Ishikawa (cell line): ENCODE data around the gene PVR.

ENCODE experiments used
- CEBPB ChIP-seq: IDR thresholded peaks from 2 replicates; pipeline ENCODE4 v1.6.1; 2012
- EP300 ChIP-seq: IDR thresholded peaks from 2 replicates; pipeline ENCODE4 v1.6.1; 2012; ENCODE audit warnings: borderline replicate concordance
- NFIC ChIP-seq: IDR thresholded peaks from 2 replicates; pipeline ENCODE4 v1.6.1; 2012
- RAD21 ChIP-seq: IDR thresholded peaks from 2 replicates; pipeline ENCODE4 v1.6.1; 2012; ENCODE audit warnings: low read depth
- TAF1 ChIP-seq: IDR thresholded peaks from 2 replicates; pipeline ENCODE4 v1.6.1; 2012; ENCODE audit warnings: low read depth, mild to moderate bottlenecking
- YY1 ChIP-seq: IDR thresholded peaks from 2 replicates; pipeline ENCODE4 v1.6.1; 2012; ENCODE audit warnings: low read depth
- TF ChIP-seq, protein P1 (sequence below): IDR thresholded peaks from 2 replicates; pipeline ENCODE4 v1.6.1; 2012; ENCODE audit warnings: low read depth, mild to moderate bottlenecking
- TF ChIP-seq, protein P2 (sequence below): IDR thresholded peaks from 2 replicates; pipeline ENCODE4 v1.6.1; 2012
- TF ChIP-seq, protein P3 (sequence below): IDR thresholded peaks from 2 replicates; pipeline ENCODE4 v1.6.1; 2012

DNA sequence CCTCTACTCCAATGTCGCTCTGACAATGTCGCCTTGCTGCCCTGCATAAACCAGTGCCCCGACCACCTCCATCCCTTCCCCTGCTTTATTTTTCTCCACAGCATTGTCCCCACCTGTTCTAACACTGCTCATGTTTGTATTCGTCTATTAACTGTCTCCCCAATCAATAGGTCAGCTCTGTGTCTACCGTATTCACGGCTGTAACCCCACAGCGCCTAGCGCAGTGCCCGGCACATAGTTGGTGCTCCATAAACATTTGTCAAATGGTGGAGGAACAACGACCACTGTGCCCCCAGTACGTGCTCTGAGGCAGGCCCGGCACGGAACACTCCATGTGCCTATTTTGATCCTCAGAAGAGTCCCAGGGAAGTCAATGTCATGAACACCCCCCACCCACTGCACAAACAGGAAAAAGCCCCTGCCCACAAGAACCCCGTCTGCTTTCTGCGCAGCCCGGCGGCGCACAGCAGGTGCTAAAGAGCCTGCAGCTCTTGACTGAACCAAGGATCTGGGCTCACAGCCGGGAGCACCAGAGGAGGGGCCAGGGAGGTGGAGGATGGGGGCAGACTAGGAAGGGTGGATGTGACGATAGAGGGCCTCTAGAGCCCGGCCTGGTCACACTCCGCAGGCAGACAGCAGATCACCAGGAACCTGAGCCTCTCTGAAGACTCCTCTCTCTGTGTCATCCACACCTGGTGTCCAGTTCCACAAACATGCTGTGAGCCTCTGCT, 53.4 kb downstream of the PVR start:
- no peak for TF ChIP-seq CEBPB
- no peak for TF ChIP-seq TAF1
- TF ChIP-seq, protein P1, sequence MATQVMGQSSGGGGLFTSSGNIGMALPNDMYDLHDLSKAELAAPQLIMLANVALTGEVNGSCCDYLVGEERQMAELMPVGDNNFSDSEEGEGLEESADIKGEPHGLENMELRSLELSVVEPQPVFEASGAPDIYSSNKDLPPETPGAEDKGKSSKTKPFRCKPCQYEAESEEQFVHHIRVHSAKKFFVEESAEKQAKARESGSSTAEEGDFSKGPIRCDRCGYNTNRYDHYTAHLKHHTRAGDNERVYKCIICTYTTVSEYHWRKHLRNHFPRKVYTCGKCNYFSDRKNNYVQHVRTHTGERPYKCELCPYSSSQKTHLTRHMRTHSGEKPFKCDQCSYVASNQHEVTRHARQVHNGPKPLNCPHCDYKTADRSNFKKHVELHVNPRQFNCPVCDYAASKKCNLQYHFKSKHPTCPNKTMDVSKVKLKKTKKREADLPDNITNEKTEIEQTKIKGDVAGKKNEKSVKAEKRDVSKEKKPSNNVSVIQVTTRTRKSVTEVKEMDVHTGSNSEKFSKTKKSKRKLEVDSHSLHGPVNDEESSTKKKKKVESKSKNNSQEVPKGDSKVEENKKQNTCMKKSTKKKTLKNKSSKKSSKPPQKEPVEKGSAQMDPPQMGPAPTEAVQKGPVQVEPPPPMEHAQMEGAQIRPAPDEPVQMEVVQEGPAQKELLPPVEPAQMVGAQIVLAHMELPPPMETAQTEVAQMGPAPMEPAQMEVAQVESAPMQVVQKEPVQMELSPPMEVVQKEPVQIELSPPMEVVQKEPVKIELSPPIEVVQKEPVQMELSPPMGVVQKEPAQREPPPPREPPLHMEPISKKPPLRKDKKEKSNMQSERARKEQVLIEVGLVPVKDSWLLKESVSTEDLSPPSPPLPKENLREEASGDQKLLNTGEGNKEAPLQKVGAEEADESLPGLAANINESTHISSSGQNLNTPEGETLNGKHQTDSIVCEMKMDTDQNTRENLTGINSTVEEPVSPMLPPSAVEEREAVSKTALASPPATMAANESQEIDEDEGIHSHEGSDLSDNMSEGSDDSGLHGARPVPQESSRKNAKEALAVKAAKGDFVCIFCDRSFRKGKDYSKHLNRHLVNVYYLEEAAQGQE: no peak
- TF ChIP-seq YY1: no peak
- TF ChIP-seq NFIC: no peak
- no peak for TF ChIP-seq EP300
- TF ChIP-seq, protein P2, sequence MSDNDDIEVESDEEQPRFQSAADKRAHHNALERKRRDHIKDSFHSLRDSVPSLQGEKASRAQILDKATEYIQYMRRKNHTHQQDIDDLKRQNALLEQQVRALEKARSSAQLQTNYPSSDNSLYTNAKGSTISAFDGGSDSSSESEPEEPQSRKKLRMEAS: no peak
- no peak for TF ChIP-seq RAD21
- TF ChIP-seq, protein P3, sequence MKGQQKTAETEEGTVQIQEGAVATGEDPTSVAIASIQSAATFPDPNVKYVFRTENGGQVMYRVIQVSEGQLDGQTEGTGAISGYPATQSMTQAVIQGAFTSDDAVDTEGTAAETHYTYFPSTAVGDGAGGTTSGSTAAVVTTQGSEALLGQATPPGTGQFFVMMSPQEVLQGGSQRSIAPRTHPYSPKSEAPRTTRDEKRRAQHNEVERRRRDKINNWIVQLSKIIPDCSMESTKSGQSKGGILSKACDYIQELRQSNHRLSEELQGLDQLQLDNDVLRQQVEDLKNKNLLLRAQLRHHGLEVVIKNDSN: no peak
